Measurements from ENCODE around the gene ORC5. TPM values are rescaled to one million over a fixed set of nuclear protein-coding genes. Genes with fewer than 3 reads are reported as not detected.

The ORC5 gene
- total RNA-seq, 1 donor, result 22.1 TPM

GRCh38 chr7:104135760-104136558, 71.9 kb downstream of the ORC5 start:
- H4K20me1 ChIP-seq (ENCODE audit: insufficient read depth, low read length), result peaks cover 3% of the 10 kb centered on the region
- H2AFZ ChIP-seq (ENCODE audit: low read length), result no peak overlapping the region
- TF ChIP-seq CTCF (IDR thresholded peaks at IDR 0.05; ENCODE audit: extremely low read depth, low read depth, low read length), result no peak
- no peak overlapping the region for H3K27ac ChIP-seq (ENCODE audit: low read depth, low read length)
- H3K9me3 ChIP-seq (ENCODE audit: low read depth, low read length), result no peaks in the 10 kb centered on the region
- no peak overlapping the region for H3K4me3 ChIP-seq (ENCODE audit: insufficient read depth, low read length)
- H3K27me3 ChIP-seq (ENCODE audit: insufficient read depth, low read length), result no peaks in the 10 kb centered on the region
- H3K79me2 ChIP-seq (ENCODE audit: insufficient read depth, low read length), result no peaks in the 10 kb centered on the region
- no peak overlapping the region for H3K4me2 ChIP-seq (ENCODE audit: insufficient read depth, low read length)
- peaks cover 6% of the 10 kb centered on the region for H3K4me1 ChIP-seq (ENCODE audit: insufficient read depth, low read length)
- no peak for DNase-seq (ENCODE audit: insufficient read length, low spot score, missing footprints)
- peaks cover 1% of the 10 kb centered on the region for H3K36me3 ChIP-seq (ENCODE audit: insufficient read depth, low read length)

GRCh38 chr7:104133238-104133637, 74.6 kb downstream of the ORC5 start:
- H3K36me3 ChIP-seq (ENCODE audit: insufficient read depth, low read length), result peaks cover 9% of the 10 kb centered on the region
- no peak overlapping the region for H3K27ac ChIP-seq (ENCODE audit: low read depth, low read length)
- H4K20me1 ChIP-seq (ENCODE audit: insufficient read depth, low read length), result peaks cover 3% of the 10 kb centered on the region
- H3K79me2 ChIP-seq (ENCODE audit: insufficient read depth, low read length), result no peaks in the 10 kb centered on the region
- no peaks in the 10 kb centered on the region for H3K27me3 ChIP-seq (ENCODE audit: insufficient read depth, low read length)
- TF ChIP-seq CTCF (IDR thresholded peaks at IDR 0.05; ENCODE audit: extremely low read depth, low read depth, low read length), result no peak
- H3K4me2 ChIP-seq (ENCODE audit: insufficient read depth, low read length), result no peak overlapping the region
- no peak for DNase-seq (ENCODE audit: insufficient read length, low spot score, missing footprints)
- H3K9me3 ChIP-seq (ENCODE audit: low read depth, low read length), result no peaks in the 10 kb centered on the region
- H2AFZ ChIP-seq (ENCODE audit: low read length), result no peak overlapping the region
- peaks cover 6% of the 10 kb centered on the region for H3K4me1 ChIP-seq (ENCODE audit: insufficient read depth, low read length)
- no peak overlapping the region for H3K4me3 ChIP-seq (ENCODE audit: insufficient read depth, low read length)

DNA sequence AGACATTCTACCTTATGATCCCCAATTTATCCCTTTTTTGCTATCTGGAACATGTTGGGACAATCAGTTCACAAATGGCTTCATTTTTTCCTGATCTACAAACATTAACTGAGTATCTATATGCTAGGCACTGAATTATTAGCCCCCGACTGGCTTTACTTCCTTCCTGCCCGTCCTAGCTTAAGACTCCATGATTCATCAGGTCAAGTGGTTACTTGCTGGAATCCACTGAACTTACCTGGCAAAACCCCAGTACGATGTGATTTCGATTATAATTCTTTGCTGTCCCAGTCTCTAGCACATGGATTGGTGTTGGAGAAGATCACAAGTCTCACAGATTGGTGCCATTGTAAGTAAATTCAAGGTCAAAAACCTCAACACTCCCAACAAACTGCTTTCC, 77.1 kb downstream of the ORC5 start:
- TF ChIP-seq CTCF (IDR thresholded peaks at IDR 0.05; ENCODE audit: extremely low read depth, low read depth, low read length), result no peak
- Histone ChIP-seq H3K79me2 (ENCODE audit: insufficient read depth, low read length) (no peaks in the 10 kb centered on the region), H3K27ac (ENCODE audit: low read depth, low read length) (no peak overlapping the region), H3K4me1 (ENCODE audit: insufficient read depth, low read length) (no peaks in the 10 kb centered on the region), H3K27me3 (ENCODE audit: insufficient read depth, low read length) (no peaks in the 10 kb centered on the region), H3K4me2 (ENCODE audit: insufficient read depth, low read length) (no peak overlapping the region), H4K20me1 (ENCODE audit: insufficient read depth, low read length) (no peaks in the 10 kb centered on the region), H3K9me3 (ENCODE audit: low read depth, low read length) (no peaks in the 10 kb centered on the region), H2AFZ (ENCODE audit: low read length) (no peak overlapping the region), H3K36me3 (ENCODE audit: insufficient read depth, low read length) (peaks cover 9% of the 10 kb centered on the region), H3K4me3 (ENCODE audit: insufficient read depth, low read length) (no peak overlapping the region)
- DNase-seq (ENCODE audit: insufficient read length, low spot score, missing footprints), result no peak

DNA sequence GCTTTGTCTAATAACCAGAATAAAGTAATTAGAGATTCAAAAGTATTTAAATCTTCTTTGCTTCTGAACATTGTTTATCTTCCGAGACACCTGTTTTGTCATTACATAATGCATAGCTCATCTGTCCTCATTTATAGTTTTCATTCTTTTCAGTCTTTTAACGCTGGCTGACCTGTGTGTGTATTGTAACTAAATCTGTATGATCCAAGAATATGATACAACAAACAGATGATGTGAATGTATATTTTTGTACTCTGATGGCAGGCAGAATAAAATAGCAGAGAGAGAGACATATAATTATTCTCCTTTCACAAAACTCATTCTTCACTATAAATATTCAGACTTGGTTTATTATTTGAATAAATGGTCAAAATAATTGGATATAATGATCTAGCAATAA, 80.6 kb downstream of the ORC5 start:
- H3K4me2 ChIP-seq (ENCODE audit: insufficient read depth, low read length), result no peak overlapping the region
- H3K27ac ChIP-seq (ENCODE audit: low read depth, low read length), result no peak overlapping the region
- peaks cover 9% of the 10 kb centered on the region for H3K36me3 ChIP-seq (ENCODE audit: insufficient read depth, low read length)
- no peak for DNase-seq (ENCODE audit: insufficient read length, low spot score, missing footprints)
- H3K4me3 ChIP-seq (ENCODE audit: insufficient read depth, low read length), result no peak overlapping the region
- H3K4me1 ChIP-seq (ENCODE audit: insufficient read depth, low read length), result no peaks in the 10 kb centered on the region
- no peaks in the 10 kb centered on the region for H4K20me1 ChIP-seq (ENCODE audit: insufficient read depth, low read length)
- TF ChIP-seq CTCF (IDR thresholded peaks at IDR 0.05; ENCODE audit: extremely low read depth, low read depth, low read length), result no peak
- H3K79me2 ChIP-seq (ENCODE audit: insufficient read depth, low read length), result no peaks in the 10 kb centered on the region
- no peaks in the 10 kb centered on the region for H3K9me3 ChIP-seq (ENCODE audit: low read depth, low read length)
- H2AFZ ChIP-seq (ENCODE audit: low read length), result no peak overlapping the region
- H3K27me3 ChIP-seq (ENCODE audit: insufficient read depth, low read length), result no peaks in the 10 kb centered on the region

Data from osteoblast (primary cell).